GM21526 (cell line): Measurements from ENCODE around the gene ARHGAP15.
A peak's percentile ranks its signal among the peaks of the same experiment; 100 is the strongest.
"Not testable (repeated sequence)": the region's sequence is repeated elsewhere in the genome, so short reads cannot be mapped to it uniquely, and the experiment has no call there.

ENCODE experiments used
- ATAC-seq: cut with Tn5 transposase; IDR thresholded peaks from one replicate; pipeline ENCODE4 v1.9.1; 2021; ENCODE audit warnings: moderate library complexity; ENCODE audit not compliant: unreplicated experiment, low FRiP score

ARHGAP15 gene

GRCh38 chr2:143128681-143129580, at the start of gene ARHGAP15:
Gene ARHGAP15 (plus strand): TSS chr2:143129419.
- peak; percentile 89 for ATAC-seq

GRCh38 chr2:143081616-143082015, 47.6 kb upstream of the ARHGAP15 start:
- no peak for ATAC-seq

GRCh38 chr2:143083636-143084035, 45.6 kb upstream of the ARHGAP15 start:
- ATAC-seq, result no peak

- no peak for ATAC-seq
Measured at GRCh38 chr2:143084462-143084861, 44.8 kb upstream of the ARHGAP15 start.

- ATAC-seq, result no peak
Measured at GRCh38 chr2:143085125-143085784, 44.0 kb upstream of the ARHGAP15 start.

GRCh38 chr2:143087033-143087432, 42.2 kb upstream of the ARHGAP15 start:
- ATAC-seq, result no peak

GRCh38 chr2:143088388-143088787, 40.8 kb upstream of the ARHGAP15 start:
- no peak for ATAC-seq

GRCh38 chr2:143089520-143089919, 39.7 kb upstream of the ARHGAP15 start:
- not testable (repeated sequence) for ATAC-seq

GRCh38 chr2:143110758-143111428, 18.3 kb upstream of the ARHGAP15 start:
- ATAC-seq, result peak; percentile 95

GRCh38 chr2:143117225-143117624, 12.0 kb upstream of the ARHGAP15 start:
- ATAC-seq, result no peak

- ATAC-seq, result peak; percentile 82
Measured at GRCh38 chr2:143121079-143121478, 8.1 kb upstream of the ARHGAP15 start.

- no peak for ATAC-seq
Measured at GRCh38 chr2:143121957-143122356, 7.3 kb upstream of the ARHGAP15 start.

GRCh38 chr2:143123911-143124310, 5.3 kb upstream of the ARHGAP15 start:
- no peak for ATAC-seq

- no peak for ATAC-seq
Measured at GRCh38 chr2:143124445-143124844, 4.8 kb upstream of the ARHGAP15 start.

GRCh38 chr2:143125717-143126116, 3.5 kb upstream of the ARHGAP15 start:
- no peak for ATAC-seq

- ATAC-seq, result no peak
Measured at GRCh38 chr2:143132355-143132754, 3.1 kb downstream of the ARHGAP15 start.

GRCh38 chr2:143133783-143134182, 4.6 kb downstream of the ARHGAP15 start:
- no peak for ATAC-seq

GRCh38 chr2:143138292-143138691, 9.1 kb downstream of the ARHGAP15 start:
- no peak for ATAC-seq

GRCh38 chr2:143139835-143140393, 10.7 kb downstream of the ARHGAP15 start:
- no peak for ATAC-seq

- ATAC-seq, result peak; percentile 90
Measured at GRCh38 chr2:143140864-143141661, 11.8 kb downstream of the ARHGAP15 start.
